G401.6 (cell line): ENCODE data around the gene FOXL2.
A peak's percentile ranks its signal among the peaks of the same experiment; 100 is the strongest.

Experiments used
- FAIRE-seq: peaks from 2 replicates; lab custom pipeline; 2012; peaks lifted over from hg19 to GRCh38; lab: Jason Lieb, UNC

Gene FOXL2

DNA sequence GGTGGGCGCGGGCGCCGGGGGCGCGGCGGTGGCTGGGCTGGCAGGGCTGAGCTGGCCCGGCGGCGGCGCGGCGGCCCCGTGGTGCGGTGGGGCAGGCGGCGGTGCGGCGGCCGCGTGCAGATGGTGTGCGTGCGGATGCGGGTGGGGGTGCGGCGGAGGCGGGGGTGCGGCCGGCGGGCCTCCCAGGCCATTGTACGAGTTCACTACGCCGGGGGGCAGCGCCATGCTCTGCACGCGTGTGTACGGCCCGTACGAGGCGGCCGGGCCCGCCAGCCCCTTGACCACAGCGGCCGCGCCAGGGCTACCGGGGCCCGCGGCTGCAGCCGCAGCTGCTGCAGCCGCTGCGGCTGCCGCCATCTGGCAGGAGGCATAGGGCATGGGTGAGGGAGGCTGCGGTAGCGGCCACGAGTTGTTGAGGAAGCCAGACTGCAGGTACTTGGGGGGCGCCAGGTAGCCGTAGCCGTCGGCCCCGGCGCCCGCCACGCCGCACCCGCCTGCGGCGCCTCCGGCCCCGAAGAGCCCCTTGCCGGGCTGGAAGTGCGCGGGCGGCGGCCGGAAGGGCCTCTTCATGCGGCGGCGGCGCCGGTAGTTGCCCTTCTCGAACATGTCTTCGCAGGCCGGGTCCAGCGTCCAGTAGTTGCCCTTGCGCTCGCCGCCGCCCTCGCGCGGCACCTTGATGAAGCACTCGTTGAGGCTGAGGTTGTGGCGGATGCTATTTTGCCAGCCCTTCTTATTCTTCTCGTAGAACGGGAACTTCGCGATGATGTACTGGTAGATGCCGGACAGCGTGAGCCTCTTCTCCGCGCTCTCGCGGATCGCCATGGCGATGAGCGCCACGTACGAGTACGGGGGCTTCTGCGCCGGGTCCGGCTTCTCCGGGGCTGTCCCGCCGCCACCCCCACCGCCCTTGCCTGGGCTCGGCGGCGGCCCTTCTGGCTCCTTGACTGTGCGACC, 951 bp downstream of the FOXL2 start:
- no peak for FAIRE-seq

DNA sequence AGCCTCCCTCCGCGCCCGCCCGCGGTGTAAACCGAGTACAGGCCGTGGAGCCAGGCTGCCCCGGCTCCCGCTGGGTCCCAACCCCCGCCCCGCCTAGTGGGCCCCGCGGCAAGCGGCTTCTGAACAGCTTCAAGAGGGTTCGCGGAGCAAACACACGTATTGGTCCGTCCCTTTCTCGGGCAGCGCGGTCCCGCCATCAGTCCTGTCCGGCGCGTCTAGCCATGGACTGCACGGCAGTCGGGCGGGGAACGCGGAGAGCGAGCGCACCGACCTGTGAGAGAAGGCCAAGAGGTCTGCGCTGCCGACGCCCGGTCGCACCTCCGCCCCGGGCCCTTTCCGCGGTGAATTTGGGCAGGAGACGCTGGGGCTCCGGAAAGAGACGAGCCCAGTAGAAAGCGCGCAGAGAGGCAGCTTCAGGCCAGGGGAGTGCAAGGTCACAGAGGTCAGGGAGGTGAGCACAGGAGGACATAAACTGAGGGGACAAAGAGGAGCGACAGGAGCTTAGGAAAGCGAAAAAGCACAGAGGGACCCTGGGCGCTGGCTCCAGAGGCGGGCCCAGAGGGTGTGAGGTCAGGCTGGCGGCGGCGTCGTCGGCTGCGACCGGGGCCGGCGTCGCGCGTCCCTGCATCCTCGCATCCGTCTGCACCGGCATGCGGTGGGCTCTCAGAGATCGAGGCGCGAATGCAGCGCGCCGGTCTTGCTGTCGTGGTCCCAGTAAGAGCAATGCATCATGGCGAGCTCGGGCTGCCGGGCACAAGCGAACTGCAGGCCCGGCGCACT, 1.8 kb downstream of the FOXL2 start:
- FAIRE-seq = no peak

DNA sequence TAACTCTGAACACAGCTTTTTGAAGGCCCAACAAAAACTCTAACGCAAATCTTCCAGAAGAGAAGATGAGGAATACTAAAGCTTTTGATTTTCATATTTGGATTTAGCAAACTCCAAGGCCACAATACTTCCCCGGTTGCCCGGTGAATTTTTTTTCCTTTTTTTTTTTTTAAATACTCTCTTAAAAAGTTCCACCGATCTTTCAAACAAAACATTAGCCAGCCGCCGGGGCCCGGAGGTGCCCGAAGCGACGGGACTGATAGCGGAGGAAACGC, 2.3 kb downstream of the FOXL2 start:
- no peak for FAIRE-seq

DNA sequence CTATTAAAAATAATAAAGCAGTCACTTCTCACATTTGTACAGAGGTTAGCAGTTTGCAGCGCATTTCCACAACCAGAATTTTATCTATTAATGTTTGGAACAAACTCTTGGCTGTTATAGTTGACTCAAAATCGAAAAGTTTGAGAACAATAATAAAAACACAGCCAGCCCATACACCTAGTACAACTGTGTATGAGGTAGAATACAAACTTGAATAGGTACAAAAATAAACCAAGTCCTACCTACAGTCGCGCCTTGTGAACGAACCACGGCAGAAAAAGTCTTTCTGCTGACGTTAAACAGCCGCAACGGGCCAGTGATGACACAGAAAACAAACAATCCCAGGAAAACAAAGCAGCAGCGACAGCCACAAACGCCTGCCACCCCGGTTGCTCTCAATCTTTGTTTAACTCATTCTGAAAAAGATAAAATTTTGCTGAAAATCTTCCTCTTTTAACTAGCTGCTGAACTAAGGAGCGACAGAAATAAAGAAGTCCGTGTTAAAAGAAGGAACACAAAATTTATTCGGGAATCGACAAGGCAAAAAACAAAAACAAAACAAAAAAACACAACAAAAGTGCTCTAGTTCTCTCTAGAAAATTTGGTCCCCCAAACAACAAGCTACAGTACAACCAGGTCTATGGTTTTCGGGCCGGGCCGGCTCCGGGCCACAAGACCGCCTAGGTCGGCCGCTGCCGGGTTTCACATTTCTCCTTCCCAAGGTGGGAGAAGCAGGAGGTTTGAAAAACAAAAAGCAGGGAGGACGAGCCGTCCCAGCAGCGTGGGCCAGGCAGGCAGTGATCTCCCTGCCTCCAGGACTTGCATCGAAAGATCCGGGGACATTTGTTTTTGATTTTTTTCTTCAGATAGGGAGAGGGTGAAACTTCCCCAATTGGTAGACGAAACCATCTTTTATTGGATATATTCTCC, 2.9 kb downstream of the FOXL2 start:
- no peak for FAIRE-seq

DNA sequence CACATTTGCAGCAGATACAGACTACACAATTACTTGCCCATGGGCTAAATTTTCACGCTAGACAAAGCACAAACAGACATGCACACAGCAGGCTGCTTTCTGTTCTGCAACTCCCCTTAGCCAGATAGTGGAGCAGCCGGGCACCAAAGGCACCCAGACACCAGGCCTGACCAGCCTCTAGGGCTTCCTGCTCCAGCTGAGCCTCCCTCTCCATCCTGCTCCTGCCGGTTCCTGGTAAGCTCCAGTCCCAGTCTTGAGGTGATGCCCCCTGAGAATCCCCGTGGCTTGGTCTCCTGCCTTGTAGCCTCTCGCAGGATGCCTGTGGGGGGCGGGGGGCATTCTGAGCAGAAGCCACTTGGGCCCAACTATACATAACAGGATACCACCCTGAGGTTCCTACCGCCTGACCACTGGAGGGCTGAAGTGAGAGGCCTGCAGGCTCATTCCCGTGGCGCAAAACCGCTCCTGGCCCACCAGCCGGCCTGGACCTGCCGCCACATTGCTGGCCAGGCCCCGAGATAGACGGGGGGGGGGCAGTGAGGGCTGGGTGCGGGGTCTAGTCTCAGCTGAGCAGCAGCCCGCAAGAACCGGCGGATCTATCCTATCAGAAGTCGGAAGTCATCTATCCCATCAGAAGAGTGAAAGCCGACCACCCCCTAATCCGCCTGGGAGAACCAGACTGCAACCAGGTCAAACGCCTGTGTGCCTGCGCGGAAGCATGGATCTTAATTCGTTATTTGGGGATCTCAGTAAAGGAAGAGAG, 3.9 kb downstream of the FOXL2 start:
- FAIRE-seq = no peak

DNA sequence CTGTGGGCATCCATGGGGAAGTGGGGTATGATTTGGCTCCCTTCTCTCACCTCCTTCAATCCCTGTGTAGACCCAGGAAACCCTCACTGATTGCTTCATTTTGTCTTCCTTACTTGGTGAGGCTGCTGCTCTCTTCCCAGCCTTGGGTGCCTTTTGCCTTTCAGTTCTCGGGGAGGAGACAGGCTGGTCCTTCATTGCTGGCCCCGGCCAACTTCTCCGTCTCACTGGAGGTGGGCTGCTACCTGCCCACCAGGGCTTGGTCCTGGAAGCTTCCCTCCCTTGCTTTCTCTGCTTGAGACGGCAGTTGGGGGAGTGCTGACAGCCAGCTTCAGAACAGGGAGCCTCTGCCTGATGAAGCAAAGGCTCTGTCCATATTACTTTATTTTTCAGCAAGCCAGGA, 4.7 kb downstream of the FOXL2 start:
- FAIRE-seq = no peak

DNA sequence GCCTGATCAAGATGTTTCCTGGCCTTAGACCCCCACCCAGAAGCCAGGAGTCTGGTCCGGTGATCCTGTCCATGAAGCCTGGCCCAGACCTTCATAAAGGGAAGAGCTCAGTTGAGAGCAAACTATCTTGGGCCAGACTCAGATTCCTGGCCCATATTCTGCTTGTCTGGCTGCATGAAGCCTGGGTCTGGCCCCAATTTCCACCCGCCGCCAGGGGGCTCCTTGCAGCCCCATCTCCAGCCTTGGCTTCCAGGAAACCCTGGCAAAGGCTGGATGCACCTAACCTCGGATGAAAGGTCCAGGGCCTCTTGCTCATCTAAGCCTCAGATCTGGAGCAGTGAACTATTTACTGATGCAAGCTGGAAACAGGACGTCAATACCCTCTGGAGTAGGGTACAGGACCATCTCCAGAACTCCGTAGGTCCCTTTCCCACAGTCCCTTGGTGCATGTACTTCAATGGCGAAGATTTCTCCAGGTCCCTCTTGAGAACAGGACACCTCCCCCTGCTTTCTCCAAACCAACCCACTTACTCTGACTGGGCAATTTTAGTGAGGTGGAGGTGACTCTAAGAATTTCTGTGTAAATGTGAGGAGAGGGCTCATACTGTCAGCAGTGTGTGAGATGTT, 5.6 kb downstream of the FOXL2 start:
- no peak for FAIRE-seq

DNA sequence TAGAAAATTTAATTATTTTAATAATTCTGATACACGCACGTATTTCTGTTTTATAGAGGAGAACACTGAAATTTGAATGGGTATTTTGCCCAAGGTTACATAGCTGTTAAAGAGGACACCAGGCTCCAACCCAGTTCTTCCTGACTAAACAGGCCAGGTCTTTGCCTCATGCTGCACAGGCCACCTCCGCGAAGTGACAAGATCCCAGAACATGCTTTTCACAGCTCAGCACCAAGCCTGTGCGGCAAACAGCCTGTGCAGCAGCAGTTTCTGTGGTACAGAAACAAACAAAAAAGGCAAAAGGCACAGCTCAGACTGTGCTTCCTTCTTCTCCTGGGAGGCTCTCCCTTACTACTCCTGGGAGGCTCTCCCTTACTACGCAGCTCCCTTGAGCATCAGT, 6.5 kb downstream of the FOXL2 start:
- no peak for FAIRE-seq

DNA sequence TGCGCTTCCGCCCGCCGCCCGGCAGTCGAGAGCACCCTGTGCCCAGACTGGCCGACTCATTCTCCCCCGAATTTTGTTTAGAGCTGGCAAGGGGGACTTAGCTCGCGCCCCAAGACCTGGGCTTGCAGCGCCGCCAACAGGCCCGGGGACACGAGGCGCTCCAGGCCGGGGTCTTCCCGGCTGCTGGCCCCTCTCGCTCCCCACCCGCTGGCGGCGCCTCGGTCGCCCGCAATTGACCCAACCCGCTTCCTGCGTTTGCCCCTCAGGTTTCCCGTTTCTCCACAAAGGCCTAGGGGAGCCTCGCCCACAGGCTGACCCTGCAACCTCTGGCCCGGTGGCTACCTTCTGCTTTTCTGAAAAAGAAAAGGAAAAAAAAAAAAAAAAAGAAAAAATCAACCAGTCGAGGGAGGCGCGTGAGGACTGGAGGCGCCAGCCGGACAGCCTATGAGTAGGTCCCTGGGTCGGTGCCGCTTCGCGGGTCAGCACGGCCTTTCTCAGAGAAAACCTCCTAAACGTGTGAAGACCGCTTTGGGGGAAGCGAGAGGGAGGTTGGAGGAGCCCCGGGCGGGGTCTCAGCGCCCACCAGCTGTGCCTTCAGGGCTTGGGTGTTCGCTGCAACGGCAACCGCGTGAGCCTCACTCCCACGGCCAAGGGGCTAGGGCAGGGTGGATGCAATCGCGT, 7.2 kb downstream of the FOXL2 start:
- FAIRE-seq = no peak

DNA sequence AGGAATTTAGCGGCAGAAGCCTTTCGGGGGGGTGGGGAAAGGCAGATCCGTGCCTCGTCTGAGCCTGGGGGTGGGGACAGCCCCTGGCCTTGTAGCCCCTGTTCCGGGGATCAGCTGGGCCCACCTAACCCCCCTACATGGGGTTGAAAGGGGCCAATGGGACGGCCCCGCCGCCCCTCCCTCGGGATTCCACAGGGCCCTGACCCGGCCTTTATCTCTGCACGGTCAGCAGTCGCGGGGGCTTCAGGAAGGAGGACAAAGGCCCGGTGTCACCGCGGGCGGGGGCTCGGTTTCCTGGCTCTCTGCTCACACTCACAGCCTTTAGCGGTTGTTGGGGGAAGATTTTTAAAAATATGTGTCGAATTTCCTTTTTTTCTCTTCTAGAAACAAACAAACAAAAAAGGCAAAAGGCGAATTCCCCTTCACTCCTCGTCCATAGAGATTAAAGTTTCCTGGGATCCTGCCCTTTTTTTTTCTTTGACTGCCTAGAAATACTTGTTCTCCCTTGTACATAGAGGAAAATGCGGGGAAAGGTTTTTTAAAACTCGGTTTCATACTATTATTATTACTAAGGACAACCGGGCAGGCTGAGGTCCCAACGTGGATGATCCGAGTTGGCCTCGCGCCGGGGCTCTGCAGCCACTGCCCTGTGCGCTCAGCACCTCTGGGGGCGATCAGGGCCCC, 7.9 kb downstream of the FOXL2 start:
- no peak for FAIRE-seq

DNA sequence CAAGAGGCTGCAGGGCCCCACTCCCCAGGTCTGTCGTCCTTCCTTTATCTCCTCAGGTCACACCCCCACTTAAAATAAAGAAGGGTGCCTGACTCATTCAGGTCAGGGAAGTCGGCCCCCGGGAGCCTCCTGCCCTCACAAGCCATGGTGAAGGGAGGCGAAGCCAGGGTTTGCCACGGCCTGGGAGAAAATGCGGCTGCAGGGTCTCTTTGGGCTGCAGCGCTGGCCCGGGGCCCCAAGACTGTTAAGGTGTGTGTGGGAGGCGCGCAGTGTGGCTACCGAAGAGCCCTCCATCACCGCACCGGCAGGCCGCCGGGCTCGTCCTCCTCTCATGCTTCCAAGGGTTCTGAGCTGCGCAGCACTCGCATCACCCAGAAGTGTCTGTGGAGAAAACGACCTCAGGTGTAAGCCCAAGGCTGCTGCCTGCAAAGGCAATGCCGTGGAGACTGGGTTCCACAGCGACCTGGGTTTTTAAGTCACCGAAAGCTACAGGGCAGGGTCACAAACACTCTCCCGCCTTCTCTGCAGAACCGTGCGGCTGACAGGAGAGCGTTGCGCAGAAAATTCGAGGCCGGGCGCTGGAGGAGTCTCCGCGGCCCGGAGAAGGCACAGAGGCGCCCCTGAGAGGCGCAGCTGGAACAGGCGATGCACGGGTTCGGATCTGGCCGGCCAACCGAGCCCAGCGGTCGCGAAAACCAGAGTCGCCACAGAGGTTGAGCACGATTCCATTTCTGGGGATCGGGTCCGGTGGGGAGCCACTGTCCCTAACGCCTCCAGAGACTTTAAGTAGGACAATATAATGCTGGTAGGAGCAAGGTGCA, 8.7 kb downstream of the FOXL2 start:
- FAIRE-seq = no peak

DNA sequence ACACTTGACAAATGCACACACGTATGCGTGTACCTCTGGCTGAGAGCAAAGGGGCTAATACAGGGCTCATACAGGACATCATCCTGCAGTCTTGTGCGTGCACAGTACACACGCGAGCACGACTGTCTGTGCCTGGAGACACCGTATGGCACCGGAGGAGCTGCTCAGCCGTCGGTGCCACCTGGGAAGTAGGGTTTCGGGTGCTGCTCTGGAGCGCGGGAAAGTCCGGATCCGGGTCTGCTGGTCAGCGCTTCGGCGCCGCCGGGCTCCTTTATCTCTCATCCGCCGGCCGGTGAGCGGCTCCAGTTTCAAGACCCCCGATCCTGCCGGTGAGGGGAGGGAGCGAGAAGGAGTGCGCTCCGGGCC, 9.3 kb downstream of the FOXL2 start:
- FAIRE-seq = no peak

DNA sequence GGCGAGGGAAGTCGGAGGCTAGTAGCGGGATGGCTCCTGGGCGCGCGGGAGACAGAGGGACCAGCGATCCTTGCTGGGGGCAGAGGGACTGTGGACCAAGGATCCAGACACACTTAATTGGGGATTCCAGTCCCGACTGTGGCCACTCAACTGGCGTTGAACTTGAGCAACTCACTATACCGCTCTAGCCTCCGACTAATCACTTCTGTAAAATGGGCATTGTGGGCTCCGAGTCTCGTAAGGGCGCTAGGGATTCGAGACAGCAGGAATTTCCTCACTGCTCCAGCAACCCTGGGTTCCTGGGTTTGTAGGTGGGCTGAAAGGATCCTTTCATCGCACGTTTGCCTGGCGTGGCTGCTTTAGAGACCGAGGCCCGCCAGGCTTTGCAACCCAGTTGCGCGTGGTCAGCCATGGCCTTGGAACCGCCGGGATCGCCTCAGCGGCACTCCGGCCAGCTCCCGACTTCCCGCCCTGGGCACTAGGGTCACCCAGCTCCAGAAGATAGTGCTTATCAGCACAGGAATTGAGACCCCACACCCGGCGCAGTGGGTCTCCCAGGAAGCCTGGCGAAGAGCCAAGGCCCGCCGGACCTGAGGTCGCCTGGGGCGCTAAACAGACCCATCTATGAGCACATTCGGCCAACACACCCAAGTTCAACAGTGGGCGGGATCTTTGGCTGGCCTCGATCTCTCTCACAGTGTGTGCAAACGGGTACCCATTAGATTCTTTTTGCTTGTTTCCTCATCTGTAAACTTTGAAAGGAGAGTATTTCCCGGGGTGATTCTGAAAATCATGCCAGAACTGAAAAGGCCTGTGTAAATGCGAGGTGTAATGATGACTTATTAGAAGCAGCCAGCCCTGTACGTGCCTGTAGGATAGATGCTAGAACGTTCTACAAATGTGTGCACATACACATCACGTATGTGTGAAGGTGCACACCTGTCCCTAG, 9.9 kb downstream of the FOXL2 start:
- FAIRE-seq = no peak

DNA sequence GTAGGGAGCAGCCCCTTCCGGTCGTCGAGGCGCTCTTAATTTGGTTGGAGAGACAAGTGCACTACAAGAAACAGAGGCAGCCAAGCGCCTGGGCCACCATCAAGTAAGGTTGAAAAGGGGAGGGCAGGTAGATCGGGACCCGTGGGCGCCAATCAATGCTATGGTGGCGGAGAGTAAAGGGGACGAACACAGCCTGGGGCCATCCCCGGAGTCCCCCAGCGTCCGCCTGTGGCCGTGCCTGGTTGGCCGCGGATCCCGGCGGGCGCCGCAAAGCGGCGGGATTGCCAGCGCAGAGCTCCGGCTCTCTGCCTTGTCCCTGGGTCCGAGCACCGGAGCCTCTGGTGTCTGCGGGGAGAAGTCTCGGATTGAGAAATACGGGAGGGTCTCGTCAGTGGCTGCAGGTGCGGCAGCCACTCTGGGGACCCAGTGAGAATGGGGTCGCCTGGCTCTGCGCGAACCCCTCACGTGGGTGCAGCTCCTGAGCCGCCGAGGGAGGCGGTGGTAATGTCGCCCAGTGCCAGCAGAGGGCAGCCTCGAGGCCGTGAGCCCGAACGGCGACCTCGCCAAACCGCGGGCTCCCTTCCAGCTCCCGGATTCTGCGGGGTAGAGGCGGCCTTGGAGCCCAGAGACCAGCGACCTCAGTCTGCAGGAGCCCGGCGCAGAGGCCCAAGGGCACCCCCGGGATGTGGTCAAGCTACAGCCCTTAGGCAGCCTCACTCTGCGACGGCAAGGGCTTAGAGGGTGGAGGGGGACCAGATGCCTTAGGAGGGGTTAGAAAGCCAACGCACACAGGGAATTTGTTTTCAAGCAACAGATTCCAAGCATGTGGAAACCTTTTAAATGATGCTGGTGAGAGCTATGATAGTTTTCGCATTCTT, 10.8 kb downstream of the FOXL2 start:
- FAIRE-seq = peak; percentile 30

DNA sequence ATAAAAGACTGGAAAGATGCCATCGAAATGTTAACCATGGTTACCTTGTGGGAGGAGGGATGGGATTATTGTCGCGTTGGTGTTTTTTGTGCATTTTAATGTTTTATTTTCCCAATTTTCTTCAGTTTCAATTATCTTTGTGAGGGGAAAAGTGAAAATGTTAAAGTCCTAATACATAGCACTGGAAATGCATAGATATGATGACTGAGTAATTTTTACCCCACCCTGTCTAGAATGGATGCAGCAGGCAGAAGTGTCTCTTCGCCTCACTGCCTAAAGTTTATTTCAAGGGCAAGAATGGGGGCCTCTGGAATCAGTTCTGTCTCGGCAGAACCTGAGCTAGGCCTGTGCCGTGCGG, 11.5 kb downstream of the FOXL2 start:
- no peak for FAIRE-seq

DNA sequence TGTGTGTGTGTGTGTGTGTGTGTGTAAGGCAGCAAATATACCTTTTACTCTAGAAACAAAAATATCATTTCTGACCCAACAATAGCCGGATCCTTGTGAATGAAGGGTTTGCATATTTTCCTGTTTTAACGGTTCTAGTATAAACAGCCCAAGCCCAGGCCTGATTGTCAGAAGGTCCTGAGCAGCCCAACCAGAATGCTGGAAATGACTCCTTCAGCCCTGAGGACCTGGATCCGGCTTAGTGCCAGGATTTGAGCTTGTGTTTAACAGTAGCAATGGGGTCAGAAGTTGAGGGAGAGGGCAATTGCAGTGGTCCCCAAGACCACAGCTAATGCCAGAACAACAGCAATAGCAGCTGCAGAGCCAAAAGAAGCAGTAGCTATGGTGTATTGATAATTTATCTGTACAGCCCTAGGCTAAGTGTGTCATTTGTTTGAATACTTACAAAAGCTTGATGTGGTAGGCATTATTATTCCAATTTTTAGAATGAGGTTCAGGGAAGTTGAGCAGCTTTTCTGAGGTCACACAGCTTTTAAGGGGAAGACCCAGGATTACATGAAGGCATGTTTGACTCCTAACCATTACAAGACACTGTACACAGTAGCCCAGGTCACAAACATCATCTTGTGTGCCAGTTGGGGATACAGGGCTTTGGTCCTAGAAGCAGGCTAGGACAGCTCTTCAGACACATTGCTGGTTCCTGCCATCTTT, 12.8 kb downstream of the FOXL2 start:
- no peak for FAIRE-seq
